RWPE1 (cell line): Measurements from ENCODE around the gene BTN3A1.
"Not testable (repeated sequence)": the region's sequence is repeated elsewhere in the genome, so short reads cannot be mapped to it uniquely, and the experiment has no call there.

Source experiments
- CTCF ChIA-PET: fragments of 350-600 bp; sonication (Branson Sonifier 250); formaldehyde crosslinking; extraction: SDS; loops from one replicate; lab custom pipeline; 2021; lab: Yijun Ruan, JAX
- POLR2A ChIA-PET: fragments of 400-600 bp; formaldehyde crosslinking; extraction: SDS; loops from one replicate; lab custom pipeline; 2020; ENCODE audit warnings: antibody characterized with exemption; ENCODE audit not compliant: low non-redundant PET; lab: Yijun Ruan, JAX
- DNase-seq: peaks from one replicate; pipeline ENCODE4 v3.0.0; 2012; ENCODE audit warnings: low spot score
- H3K27ac ChIP-seq: fragments of 450-650 bp; 2 replicates; pipeline ENCODE4 v1.5.1; 2017
- CTCF ChIP-seq: fragments of 450-650 bp; conservative IDR thresholded peaks from 2 replicates; pipeline ENCODE4 v1.5.1; 2017; ENCODE audit warnings: low read depth, mild to moderate bottlenecking

Gene BTN3A1

GRCh38 chr6:26457264-26457805 is 55.3 kb downstream of the BTN3A1 start:
- CTCF ChIA-PET = interaction anchor here (0.7 kb wide), 1 partner anchor 33 kb away, joined by 3 read pairs; no protein-coding TSS in a partner anchor
- H3K27ac ChIP-seq = peak overlapping the region; percentile 84
- DNase-seq = no peak
- POLR2A ChIA-PET = no interaction called here
- no peak for TF ChIP-seq CTCF

GRCh38 chr6:26457806-26458688 is 56.0 kb downstream of the BTN3A1 start, which contains the start of gene BTN2A1:
Gene BTN2A1 (plus strand): TSS chr6:26457955. CDS start chr6:26458637, 682 bp downstream.
- ChIA-PET CTCF (interaction anchor here (0.7 kb wide), 1 partner anchor 32 kb away, joined by 3 read pairs; no protein-coding TSS in a partner anchor), POLR2A (no interaction called here)
- no peak for TF ChIP-seq CTCF
- H3K27ac ChIP-seq = peak within 1 kb of the TSS; percentile 84
- DNase-seq = peak; percentile 96

- DNase-seq = no peak
- ChIA-PET POLR2A (no interaction called here), CTCF (interaction anchor here (0.6 kb wide), 1 partner anchor 635 kb away, joined by 5 read pairs; no protein-coding TSS in a partner anchor)
- TF ChIP-seq CTCF = no peak
- H3K27ac ChIP-seq = 0 out of 2 replicates have a peak overlapping the region, but pooled peaks have one; percentile 8
Measured at GRCh38 chr6:26459023-26459810, 57.1 kb downstream of the BTN3A1 start.

GRCh38 chr6:26461353-26461752 is 59.3 kb downstream of the BTN3A1 start:
- CTCF ChIA-PET, POLR2A ChIA-PET, DNase-seq: not testable (repeated sequence)

GRCh38 chr6:26464014-26464413 is 61.9 kb downstream of the BTN3A1 start:
- no peak overlapping the region for H3K27ac ChIP-seq
- TF ChIP-seq CTCF = no peak
- POLR2A ChIA-PET = no interaction called here
- CTCF ChIA-PET = no interaction called here
- DNase-seq = no peak

More at GRCh38 chr6:26461353-26461752, 59.3 kb downstream of the BTN3A1 start:
- not testable (repeated sequence) for H3K27ac ChIP-seq

- DNase-seq = no peak
- ChIA-PET POLR2A (no interaction called here), CTCF (no interaction called here)
Measured at GRCh38 chr6:26464416-26465131, 62.5 kb downstream of the BTN3A1 start.

More at GRCh38 chr6:26464416-26465131, 62.5 kb downstream of the BTN3A1 start:
- H3K27ac ChIP-seq = no peak overlapping the region
- TF ChIP-seq CTCF = no peak
